Skeletal muscle cell (primary cell): ENCODE measurements around the gene DPP6.

Experiments
- DNase-seq: peaks from one replicate; pipeline ENCODE4 v3.0.0-alpha.2; 2010; ENCODE audit warnings: low read depth
- H3K4me3 ChIP-seq: 2 replicates; pipeline ENCODE4 v1.5.1; 2011; ENCODE audit warnings: low read depth, mild to moderate bottlenecking, control low read depth, low read length, moderate library complexity

Gene DPP6

DNA sequence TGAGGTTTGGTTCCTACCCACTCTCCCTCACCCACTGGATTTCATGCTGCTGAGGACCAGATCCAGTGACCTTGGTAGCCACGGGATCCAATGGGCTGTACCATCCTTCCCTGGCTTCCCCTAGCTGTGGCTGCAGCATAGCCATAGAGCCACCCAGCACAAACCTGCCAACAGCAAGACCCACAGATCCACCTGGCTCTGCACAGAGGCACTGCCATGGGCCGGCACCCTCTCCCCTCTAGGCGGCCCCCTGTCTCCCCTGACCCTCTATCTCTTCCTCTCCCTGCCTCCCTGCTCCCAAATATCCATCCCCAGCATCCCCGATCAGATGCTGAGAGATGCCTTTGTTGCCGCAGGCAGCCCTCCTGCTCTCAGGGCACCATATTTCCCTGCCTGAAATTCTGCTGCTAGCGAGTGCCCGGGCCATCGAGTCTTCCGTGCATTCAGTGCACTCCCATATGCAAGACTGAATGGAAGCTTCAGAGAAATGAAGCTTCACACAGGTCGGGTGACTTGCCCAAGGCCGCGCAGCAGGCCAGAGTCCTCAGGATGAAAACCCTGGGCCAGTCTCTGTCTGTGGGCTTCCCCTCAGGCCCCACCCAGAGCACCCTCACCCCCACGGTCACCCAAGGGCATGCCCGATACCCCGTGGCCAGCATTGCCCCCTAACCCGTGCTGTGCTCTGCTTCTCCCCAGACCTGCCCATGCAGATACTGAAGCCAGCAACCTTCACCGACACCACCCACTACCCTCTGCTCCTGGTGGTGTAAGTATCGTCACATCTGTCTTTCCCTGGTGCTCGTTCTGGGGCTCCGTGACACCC is 819.9 kb downstream of the DPP6 start:
- H3K4me3 ChIP-seq: no peak overlapping the region
- no peak for DNase-seq

DNA sequence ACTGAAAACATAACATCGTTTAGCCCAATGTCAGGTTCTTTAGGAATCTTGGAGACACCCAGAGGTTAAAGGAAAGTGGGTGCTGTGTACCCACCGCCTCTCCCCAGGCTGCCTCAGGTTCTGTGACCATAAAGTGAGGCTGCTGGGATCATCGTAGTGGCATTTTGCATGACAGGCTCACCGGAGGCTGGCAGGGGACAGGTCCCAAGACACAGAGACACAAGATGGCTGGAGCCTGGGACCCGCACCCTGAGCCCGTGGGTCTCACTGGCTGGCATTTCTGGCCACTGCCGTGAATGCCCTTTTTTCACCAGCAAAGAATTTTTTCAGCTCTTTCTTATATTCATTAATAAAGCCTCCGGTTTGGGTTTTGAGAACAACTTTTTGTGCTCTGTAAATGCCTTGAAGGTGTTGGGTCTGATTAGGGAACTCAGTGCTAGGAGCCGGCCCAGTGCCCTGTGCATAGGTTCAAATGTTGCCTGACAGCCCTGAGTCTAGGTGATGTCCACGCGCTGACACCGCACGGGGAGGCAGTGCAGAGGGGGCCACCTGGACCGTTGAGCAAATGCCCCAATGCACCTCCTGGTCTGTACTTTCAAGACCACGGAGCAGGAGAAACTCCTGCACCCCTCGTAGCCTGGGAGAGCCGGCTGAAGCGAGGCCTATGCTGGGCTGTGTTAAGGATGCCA is 820.8 kb downstream of the DPP6 start:
- H3K4me3 ChIP-seq: no peak overlapping the region
- DNase-seq: no peak

DNA sequence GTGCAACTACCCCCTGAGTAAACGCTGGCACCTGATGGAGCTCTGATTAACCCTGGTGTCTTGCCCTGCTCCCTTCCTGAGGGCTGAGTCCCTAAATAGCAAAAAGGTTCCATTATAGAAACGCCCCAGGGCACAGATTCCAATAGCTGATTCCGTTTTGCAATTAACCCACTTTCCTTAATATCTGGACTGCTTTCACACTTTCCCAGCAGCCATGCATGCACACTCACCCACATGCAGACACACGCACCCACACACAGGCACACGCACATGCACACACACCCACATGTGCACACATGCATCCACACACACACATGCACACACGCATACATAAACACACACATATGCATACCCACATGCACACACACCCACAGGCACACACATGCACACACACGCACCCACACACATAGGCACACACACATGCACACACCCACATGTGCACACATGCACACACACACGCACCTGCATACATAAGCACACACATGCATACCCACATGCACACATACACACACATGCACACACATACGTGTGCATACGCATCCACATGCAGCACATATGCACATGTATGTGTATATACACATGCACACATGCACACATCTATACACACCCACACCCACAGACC is 821.4 kb downstream of the DPP6 start:
- DNase-seq: no peak
- H3K4me3 ChIP-seq: no peak overlapping the region

DNA sequence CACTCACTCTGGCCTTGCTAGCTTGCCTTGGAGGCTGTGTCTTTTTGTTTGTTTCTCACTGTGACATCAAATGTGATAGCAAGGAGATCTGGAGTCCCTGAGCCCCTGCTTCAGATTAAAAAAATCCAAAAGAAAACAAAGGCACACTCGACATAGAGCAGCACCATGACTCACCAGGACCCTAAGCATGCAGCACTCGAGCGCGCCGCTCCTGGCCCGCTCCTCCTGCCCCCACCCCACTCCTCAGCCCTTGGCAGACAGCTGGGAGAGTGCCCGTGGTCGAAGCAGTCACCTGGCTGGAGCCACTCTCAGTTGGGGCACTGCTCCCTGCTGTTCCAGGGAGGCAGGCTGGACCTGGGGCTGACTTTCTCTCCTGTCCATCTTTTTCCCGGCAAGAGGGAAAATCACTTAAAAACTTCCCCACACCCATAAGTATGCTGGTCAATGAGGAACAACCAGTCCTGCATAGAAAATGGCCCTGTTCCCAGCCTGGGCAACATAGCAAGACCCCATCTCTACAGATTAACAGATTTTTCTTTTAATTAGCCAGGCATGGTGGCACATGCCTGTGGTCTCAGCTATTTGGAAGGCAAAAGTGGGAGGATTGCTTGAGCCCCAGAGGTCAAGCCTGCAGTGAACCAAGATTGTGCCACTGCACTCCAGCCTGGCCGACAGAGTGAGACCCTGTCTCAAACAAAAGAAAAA is 822.4 kb downstream of the DPP6 start:
- H3K4me3 ChIP-seq: no peak overlapping the region
- no peak for DNase-seq

DNA sequence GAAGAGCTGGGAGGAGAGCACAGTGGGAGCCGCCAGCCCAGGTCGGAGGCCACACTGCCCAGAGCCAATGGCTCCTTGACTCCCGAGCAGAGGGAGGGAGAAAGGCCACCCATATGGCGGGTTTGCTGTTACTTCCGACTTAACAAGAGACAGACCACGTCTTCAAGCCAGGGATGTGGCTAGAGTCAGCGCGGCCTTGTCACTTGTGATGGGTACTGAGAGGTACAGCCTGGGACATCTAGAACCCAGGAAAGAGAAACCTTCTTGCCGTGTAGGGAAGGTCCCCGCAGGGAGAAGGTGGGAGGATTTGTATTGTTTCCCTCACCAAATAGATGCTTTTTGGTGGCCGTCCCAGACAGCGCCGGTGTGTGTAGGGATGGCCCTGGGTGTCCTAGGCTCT is 823.1 kb downstream of the DPP6 start:
- no peak overlapping the region for H3K4me3 ChIP-seq
- DNase-seq: no peak

GRCh38 chr7:154876516-154876915 is 824.3 kb downstream of the DPP6 start:
- H3K4me3 ChIP-seq: no peak overlapping the region
- no peak for DNase-seq

DNA sequence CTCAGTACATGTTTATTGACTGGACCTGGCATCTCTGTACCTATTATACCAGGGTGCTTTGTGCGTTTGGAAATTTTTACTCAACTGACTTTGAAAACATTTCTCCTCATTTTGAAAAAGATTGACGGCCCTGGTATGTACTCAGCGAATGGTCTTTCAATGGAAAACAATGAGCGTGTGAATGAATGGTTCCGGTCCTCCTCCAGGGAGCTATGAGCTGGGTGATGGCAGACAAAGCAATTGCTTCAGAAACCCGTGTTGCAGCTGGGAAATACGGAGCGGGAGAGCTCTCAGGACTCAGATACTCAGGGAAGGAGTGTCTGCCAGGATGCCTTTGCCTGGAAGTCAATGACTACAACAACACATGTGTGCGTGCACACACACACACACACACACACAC is 824.8 kb downstream of the DPP6 start:
- no peak overlapping the region for H3K4me3 ChIP-seq
- no peak for DNase-seq

DNA sequence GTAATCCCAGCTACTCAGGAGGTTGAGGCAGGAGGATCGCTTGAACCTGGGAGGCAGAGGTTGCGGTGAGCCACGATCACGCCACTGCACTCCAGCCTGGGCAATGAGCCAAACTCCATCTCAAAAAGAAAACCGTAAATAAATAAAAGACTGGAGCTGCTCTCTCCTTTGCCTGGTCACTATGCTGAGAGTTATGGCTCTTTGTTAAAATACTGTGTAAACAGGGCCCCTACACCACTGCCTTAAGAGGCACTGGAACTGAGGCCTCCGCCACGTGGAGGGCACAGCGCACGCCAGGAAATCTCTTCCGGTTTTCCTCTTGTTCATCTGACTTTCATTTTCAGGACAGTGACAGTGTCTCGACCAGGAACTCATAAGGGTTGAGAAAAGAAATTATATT is 827.4 kb downstream of the DPP6 start:
- DNase-seq: no peak
- no peak overlapping the region for H3K4me3 ChIP-seq

DNA sequence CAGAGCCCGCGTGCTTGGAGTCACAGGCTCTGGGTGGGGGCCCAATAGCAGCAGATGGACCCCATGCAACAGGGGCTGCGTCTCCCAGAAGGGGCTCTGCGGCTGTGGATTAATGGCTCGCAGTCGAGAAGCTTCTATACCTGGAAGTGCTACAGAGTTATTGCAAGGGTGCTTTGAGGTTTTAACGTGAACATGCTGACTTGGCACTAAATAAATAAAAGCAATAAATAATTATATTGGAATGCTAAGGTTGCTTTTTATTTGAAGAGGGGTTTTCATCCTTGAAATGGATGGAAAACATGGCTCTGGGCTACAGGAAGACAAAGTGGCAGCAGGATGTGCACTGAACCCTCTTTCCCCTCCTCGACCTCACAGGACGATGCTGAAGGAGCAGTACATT is 828.3 kb downstream of the DPP6 start:
- H3K4me3 ChIP-seq: no peak overlapping the region
- no peak for DNase-seq

DNA sequence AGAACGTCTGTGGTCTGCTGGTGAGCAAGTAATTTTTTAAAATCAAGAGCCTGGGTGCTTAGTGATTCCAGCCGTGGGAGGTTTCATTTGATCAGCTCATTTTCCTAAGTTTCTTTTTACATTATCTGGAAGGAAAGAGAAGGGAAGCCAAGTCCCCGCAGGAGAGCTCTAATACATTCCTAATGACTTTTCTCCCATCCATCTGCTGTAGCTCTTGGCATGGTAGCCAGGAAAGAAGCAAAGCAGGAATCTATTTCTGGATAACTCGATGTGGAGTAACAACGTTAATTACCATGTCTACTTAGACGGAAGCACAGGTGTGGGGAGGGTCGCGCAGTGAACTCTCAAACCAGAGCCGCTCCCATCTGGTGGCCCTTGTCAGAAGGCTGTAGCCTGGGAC is 828.8 kb downstream of the DPP6 start:
- H3K4me3 ChIP-seq: no peak overlapping the region
- no peak for DNase-seq

DNA sequence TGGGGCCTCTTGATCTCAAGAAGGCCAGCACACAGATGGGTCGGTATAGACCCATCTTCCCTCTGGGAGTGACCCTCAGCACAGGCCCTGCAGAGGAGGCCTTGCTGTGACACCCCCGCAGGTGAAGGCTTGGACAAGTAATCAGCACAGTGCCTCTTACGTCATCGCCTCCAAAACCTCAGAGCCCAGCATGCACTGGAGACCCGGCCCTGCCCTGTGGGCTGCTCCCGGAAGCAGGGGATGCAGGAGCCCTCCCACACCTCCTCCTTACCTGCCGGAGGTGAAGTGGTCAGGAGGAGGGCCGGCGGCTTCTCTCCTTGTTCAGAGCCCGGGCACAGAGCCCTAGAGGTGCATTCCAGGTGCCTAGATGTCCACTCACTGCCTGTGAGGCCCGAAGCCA is 829.3 kb downstream of the DPP6 start:
- DNase-seq: no peak
- H3K4me3 ChIP-seq: no peak overlapping the region

DNA sequence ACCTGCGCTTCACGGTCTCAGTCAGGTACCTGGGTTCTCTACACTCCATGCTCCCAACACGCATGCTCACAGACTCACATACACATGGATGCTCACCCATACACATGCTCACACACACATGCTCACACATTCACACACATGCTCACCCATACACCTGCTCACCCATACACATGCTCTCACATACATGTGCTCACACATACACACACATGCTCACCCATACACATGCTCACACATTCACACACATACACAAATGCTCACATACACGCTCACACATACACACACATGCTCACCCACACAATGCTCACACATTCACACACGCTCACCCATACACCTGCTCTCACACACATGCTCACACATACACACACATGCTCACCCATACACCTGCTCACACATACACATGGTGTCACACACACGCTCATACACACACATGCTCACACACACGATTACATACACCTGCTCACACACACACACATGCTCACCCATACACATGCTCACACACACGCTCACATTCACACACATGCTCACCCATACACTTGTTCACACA is 830.8 kb downstream of the DPP6 start:
- no peak overlapping the region for H3K4me3 ChIP-seq

GRCh38 chr7:154884348-154884920 is 832.2 kb downstream of the DPP6 start:
- no peak for DNase-seq
- H3K4me3 ChIP-seq: no peak overlapping the region

More for the DNA sequence above, 830.8 kb downstream of the DPP6 start:
- no peak for DNase-seq

DNA sequence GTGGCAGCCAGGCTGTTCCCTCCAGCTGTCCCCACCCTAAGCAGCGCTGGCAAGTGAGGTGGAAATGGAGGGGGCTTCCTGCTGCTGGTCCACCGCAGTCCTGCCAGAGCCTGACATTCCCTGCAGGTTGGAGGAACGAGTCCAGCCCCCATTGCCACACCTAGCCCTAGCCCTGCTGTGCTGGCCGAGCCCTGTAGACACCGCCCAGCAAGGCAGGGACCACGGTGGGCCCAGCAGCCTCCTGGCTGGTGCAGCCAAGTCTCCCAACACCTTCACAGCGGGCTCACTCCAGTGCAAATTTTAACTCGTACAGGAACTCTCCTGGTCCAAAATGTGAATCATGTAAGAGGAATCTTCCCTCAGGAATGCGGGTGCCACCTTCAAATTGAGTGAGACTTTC is 834.4 kb downstream of the DPP6 start:
- DNase-seq: no peak
- H3K4me3 ChIP-seq: no peak overlapping the region

DNA sequence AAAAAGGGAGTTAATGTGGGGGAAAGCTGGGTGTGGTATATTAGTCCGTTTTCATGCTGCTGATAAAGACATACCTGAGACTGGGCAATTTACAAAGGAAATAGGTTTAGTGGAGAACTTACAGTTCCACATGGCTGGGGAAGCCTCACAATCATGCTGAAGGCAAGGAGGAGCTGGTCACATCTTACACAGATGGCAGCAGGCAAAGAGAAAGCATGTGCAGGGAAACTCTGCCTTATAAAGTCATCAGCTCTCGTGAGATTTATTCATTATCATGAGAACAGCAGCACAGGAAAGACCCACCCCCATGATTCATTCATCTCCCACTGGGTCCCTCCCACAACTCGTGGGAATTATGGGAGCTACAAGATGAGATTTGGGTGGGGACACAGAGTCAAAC is 836.5 kb downstream of the DPP6 start:
- no peak overlapping the region for H3K4me3 ChIP-seq
- no peak for DNase-seq

DNA sequence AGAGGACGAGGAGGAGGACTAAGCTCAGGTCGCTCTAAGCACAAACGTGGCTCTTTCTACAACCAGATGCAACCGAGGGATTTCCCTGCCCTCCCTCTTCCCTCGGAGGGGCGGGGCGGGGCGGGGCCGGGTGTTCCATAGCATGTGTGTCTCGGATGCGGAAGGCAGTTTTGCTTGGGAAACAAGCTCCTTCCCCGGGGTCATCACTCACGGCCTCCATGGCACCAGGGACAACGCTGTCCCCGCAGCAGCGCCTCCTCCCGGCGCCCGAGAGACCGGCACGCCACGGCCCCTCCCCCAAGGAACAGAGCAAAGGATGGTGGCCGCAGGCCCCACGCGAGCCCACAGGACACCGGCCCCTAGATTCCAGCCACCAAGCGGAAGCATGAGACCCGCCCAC is 840.3 kb downstream of the DPP6 start:
- no peak for DNase-seq
- no peak overlapping the region for H3K4me3 ChIP-seq

GRCh38 chr7:154896076-154896475 is 843.9 kb downstream of the DPP6 start:
- H3K4me3 ChIP-seq: no peak overlapping the region
- DNase-seq: no peak

GRCh38 chr7:154898973-154899855 is 847.0 kb downstream of the DPP6 start:
- no peak for DNase-seq

GRCh38 chr7:154899862-154900261 is 847.7 kb downstream of the DPP6 start:
- H3K4me3 ChIP-seq: no peak overlapping the region
- no peak for DNase-seq

More at GRCh38 chr7:154898973-154899855, 847.0 kb downstream of the DPP6 start:
- H3K4me3 ChIP-seq: no peak overlapping the region
